ENCODE data around the gene UNC45B. TPM values are rescaled to one million over a fixed set of nuclear protein-coding genes. Genes with fewer than 3 reads are reported as not detected.

UNC45B gene
- total RNA-seq, 1 experiment from 2014 or later: 0.07 TPM

GRCh38 chr17:35130392-35130791, 17.2 kb upstream of the UNC45B start:
- H3K9me3 Mint-ChIP-seq: 0 out of 2 replicates have a peak, but pooled peaks cover 6% of the 10 kb centered on the region
- peaks cover 43% of the 10 kb centered on the region for H3K36me3 Mint-ChIP-seq
- DNase-seq (ENCODE audit: low spot score): no peak
- POLR2A ChIA-PET: no interaction called here
- no peak for ATAC-seq
- TF ChIP-seq SP1 (CRISPR knock-in tag; conservative IDR thresholded peaks at IDR 0.05) (no peak), ATF1 (CRISPR knock-in tag; IDR thresholded peaks at IDR 0.05) (no peak), ZNF396 (CRISPR knock-in tag; IDR thresholded peaks at IDR 0.05; ENCODE audit: borderline replicate concordance) (no peak), SOX15 (CRISPR knock-in tag; IDR thresholded peaks at IDR 0.05) (no peak), CDX4 (CRISPR knock-in tag; IDR thresholded peaks at IDR 0.05; ENCODE audit: borderline replicate concordance) (no peak), ZNF317 (CRISPR knock-in tag; IDR thresholded peaks at IDR 0.05; ENCODE audit: borderline replicate concordance, low read depth) (no peak), KAT7 (CRISPR knock-in tag; IDR thresholded peaks at IDR 0.05; ENCODE audit: borderline replicate concordance) (no peak), SMAD4 (CRISPR knock-in tag; IDR thresholded peaks at IDR 0.05) (no peak), ZNF423 (CRISPR knock-in tag; IDR thresholded peaks at IDR 0.05) (no peak), ZNF219 (CRISPR knock-in tag; IDR thresholded peaks at IDR 0.05; ENCODE audit: borderline replicate concordance) (no peak), ZNF532 (CRISPR knock-in tag; IDR thresholded peaks at IDR 0.05; ENCODE audit: borderline replicate concordance) (no peak), CREB1 (CRISPR knock-in tag; IDR thresholded peaks at IDR 0.05) (no peak), SMAD3 (CRISPR knock-in tag; IDR thresholded peaks at IDR 0.05; ENCODE audit: borderline replicate concordance) (no peak), NFE2L1 (CRISPR knock-in tag; IDR thresholded peaks at IDR 0.05) (no peak)
- TF ChIP-seq, protein P1, sequence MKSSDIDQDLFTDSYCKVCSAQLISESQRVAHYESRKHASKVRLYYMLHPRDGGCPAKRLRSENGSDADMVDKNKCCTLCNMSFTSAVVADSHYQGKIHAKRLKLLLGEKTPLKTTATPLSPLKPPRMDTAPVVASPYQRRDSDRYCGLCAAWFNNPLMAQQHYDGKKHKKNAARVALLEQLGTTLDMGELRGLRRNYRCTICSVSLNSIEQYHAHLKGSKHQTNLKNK (CRISPR knock-in tag; IDR thresholded peaks at IDR 0.05): no peak
- TF ChIP-seq, protein P2, sequence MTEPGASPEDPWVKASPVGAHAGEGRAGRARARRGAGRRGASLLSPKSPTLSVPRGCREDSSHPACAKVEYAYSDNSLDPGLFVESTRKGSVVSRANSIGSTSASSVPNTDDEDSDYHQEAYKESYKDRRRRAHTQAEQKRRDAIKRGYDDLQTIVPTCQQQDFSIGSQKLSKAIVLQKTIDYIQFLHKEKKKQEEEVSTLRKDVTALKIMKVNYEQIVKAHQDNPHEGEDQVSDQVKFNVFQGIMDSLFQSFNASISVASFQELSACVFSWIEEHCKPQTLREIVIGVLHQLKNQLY (CRISPR knock-in tag; IDR thresholded peaks at IDR 0.05): no peak
- H3K4me1 Mint-ChIP-seq: no peaks in the 10 kb centered on the region
- H3K4me3 Mint-ChIP-seq: no peak overlapping the region
- CTCF ChIA-PET: interaction anchor here (1.0 to 1.3 kb wide), 2 partner anchors 10 to 11 kb away, joined by 3 to 7 read pairs; no protein-coding TSS in a partner anchor
- no peaks in the 10 kb centered on the region for H3K27me3 Mint-ChIP-seq (ENCODE audit: low read depth)
- H3K27ac Mint-ChIP-seq: no peak overlapping the region

DNA sequence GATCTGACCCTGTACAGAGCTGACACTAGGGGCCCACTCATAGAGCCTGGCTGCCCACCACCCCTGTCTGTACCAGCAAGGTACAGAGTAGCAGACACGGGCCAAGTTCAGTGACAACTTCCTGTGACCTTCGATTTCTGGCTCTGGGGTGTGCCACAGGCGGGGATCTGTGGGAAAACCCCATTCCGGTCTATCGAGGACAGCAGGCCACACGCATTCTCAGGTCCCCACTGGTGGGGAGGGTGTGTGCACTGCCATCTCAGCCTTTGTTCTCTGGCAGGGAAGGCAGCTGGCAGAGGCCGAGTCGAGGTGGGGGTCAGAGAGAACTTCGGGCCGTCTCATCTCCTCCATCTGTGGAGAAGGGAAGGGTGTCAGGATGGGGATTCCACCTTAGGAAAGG, 15.5 kb upstream of the UNC45B start:
- CTCF ChIA-PET: no interaction called here
- no peak overlapping the region for H3K4me3 Mint-ChIP-seq
- POLR2A ChIA-PET: no interaction called here
- H3K9me3 Mint-ChIP-seq: 0 out of 2 replicates have a peak, but pooled peaks cover 6% of the 10 kb centered on the region
- no peak overlapping the region for H3K27ac Mint-ChIP-seq
- H3K36me3 Mint-ChIP-seq: peaks cover 60% of the 10 kb centered on the region
- H3K27me3 Mint-ChIP-seq (ENCODE audit: low read depth): no peaks in the 10 kb centered on the region
- H3K4me1 Mint-ChIP-seq: no peaks in the 10 kb centered on the region
- ATAC-seq (no peak), DNase-seq (ENCODE audit: low spot score) (no peak)
- TF ChIP-seq, protein P3, sequence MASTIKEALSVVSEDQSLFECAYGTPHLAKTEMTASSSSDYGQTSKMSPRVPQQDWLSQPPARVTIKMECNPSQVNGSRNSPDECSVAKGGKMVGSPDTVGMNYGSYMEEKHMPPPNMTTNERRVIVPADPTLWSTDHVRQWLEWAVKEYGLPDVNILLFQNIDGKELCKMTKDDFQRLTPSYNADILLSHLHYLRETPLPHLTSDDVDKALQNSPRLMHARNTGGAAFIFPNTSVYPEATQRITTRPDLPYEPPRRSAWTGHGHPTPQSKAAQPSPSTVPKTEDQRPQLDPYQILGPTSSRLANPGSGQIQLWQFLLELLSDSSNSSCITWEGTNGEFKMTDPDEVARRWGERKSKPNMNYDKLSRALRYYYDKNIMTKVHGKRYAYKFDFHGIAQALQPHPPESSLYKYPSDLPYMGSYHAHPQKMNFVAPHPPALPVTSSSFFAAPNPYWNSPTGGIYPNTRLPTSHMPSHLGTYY (CRISPR knock-in tag; IDR thresholded peaks at IDR 0.05): no peak
